K562 (cell line): ENCODE measurements around the gene SRBD1. TPM values are rescaled to one million over a fixed set of nuclear protein-coding genes. Genes with fewer than 3 reads are reported as not detected.
A peak's percentile ranks its signal among the peaks of the same experiment; 100 is the strongest.

ENCODE experiments used
- ATAC-seq: fragments of 200-7000 bp; cut with Tn5 transposase; 3 replicates; pipeline ENCODE4 v1.9.1; 2020; ENCODE audit warnings: moderate library complexity
- BruUV-seq: library from RNA; stranded (reverse); fragments of 400-500 nt; replicated peaks from 2 replicates; lab custom pipeline; 2021; lab: Mats Ljungman, UMichigan
- CTCF ChIA-PET: fragments of 300-600 bp; formaldehyde crosslinking; extraction: SDS; loops from one replicate; lab custom pipeline; 2021; ENCODE audit warnings: low intra/inter-chr PET ratio; lab: Yijun Ruan, JAX
- POLR2A ChIA-PET: fragments of 300-600, 350-650 bp; sonication (Branson Sonifier 250); formaldehyde crosslinking; extraction: SDS; loops from one replicate; lab custom pipeline; 2021; ENCODE audit warnings: antibody characterized with exemption, inconsistent platforms; lab: Yijun Ruan, JAX
- DNase-seq, 4 experiments: peaks; one replicate each; pipeline versions ENCODE4 v3.0.0 to v3.0.0-alpha.2; 2011 to 2018; ENCODE audit warnings: low spot score in 3 of 4, mixed read lengths in 3 of 4; ENCODE audit errors: extremely low read depth in 1 of 4
- FAIRE-seq: peaks from 2 replicates; lab custom pipeline; 2011; peaks lifted over from hg19 to GRCh38; lab: Jason Lieb, UNC
- H2AFZ ChIP-seq: 2 replicates; pipeline ENCODE4 v1.6.0; 2011; ENCODE audit warnings: low read depth, low read length, control low read depth, inconsistent platforms
- H3K27ac ChIP-seq: fragments of 200-600 bp; 3 replicates; pipeline ENCODE4 v1.8.0; 2011; ENCODE audit warnings: low read depth, mild to moderate bottlenecking, control low read depth, inconsistent platforms, low read length, moderate library complexity, mixed read lengths; ENCODE audit errors: extremely low read depth
- H3K27me3 ChIP-seq, 2 experiments: fragments of 300-600 bp in 1 of 2; 2 replicates in 1 of 2; 3 replicates in 1 of 2; pipeline versions ENCODE4 v1.6.0 to v1.8.0; 2011; ENCODE audit warnings: inconsistent platforms in 2 of 2, low read length in 2 of 2, mild to moderate bottlenecking in 1 of 2, mixed read lengths in 1 of 2, moderate library complexity in 1 of 2; ENCODE audit not compliant: control insufficient read depth in 2 of 2, insufficient read depth in 2 of 2
- H3K36me3 ChIP-seq: fragments of 300-600 bp; 3 replicates; pipeline ENCODE4 v1.8.0; 2011; ENCODE audit warnings: mild to moderate bottlenecking, low read length, inconsistent platforms; ENCODE audit not compliant: control insufficient read depth, insufficient read depth
- H3K4me1 ChIP-seq, 2 experiments: fragments of 200-600 bp in 1 of 2; replicated peaks in 1 of 2; 2 replicates in 1 of 2; 3 replicates in 1 of 2; pipeline versions ENCODE4 v1.5.1 to v1.8.0; 2011; ENCODE audit warnings: inconsistent platforms in 2 of 2, low read length in 2 of 2, mild to moderate bottlenecking in 1 of 2, mixed read lengths in 1 of 2, moderate library complexity in 1 of 2; ENCODE audit not compliant: control insufficient read depth in 2 of 2, insufficient read depth in 2 of 2
- H3K4me2 ChIP-seq: 2 replicates; pipeline ENCODE4 v1.6.1; 2011; ENCODE audit warnings: low read length, control low read depth, inconsistent platforms, mixed read lengths; ENCODE audit not compliant: insufficient read depth
- H3K4me3 ChIP-seq: fragments of 200-600 bp; sonication (generic), shearing (Covaris generic); 2 replicates; pipeline ENCODE4 v1.5.1; 2016; ENCODE audit warnings: control low read depth, inconsistent platforms
- H3K79me2 ChIP-seq: fragments of 200-600 bp; 3 replicates; pipeline ENCODE4 v1.8.0; 2011; ENCODE audit warnings: low read length, inconsistent platforms; ENCODE audit not compliant: control insufficient read depth, insufficient read depth
- H3K9ac ChIP-seq, 2 experiments: 2 replicates each; pipeline versions ENCODE4 v1.6.0 to v1.6.1; 2011; ENCODE audit warnings: low read depth in 2 of 2, low read length in 2 of 2, control low read depth in 1 of 2, inconsistent platforms in 1 of 2, mild to moderate bottlenecking in 1 of 2, mixed read lengths in 1 of 2; ENCODE audit not compliant: insufficient read depth in 1 of 2
- H3K9me1 ChIP-seq: one replicate; pipeline ENCODE4 v1.6.0; 2011; ENCODE audit warnings: inconsistent platforms, mild to moderate bottlenecking, low read length, moderate library complexity; ENCODE audit not compliant: control insufficient read depth, insufficient read depth
- H3K9me3 ChIP-seq: replicated peaks from 2 replicates; pipeline ENCODE4 v1.5.1; 2011; ENCODE audit warnings: low read depth, low read length, inconsistent platforms; ENCODE audit not compliant: control insufficient read depth, insufficient read depth
- H4K20me1 ChIP-seq: replicated peaks from 2 replicates; pipeline ENCODE4 v1.6.1; 2011; ENCODE audit warnings: low read length, inconsistent platforms, mixed read lengths; ENCODE audit not compliant: control insufficient read depth, insufficient read depth
- ARID1B ChIP-seq: fragments of 450-650 bp; IDR thresholded peaks from 2 replicates; pipeline ENCODE4 v1.6.1; 2016; ENCODE audit warnings: antibody characterized with exemption, mild to moderate bottlenecking, inconsistent platforms
- MLLT1 ChIP-seq, 2 experiments: fragments of 450-650 bp; IDR thresholded peaks; 2 replicates each; pipeline ENCODE4 v1.6.1; 2016
- PHB ChIP-seq: fragments of 250-450 bp; sonication (Bioruptor Pico); IDR thresholded peaks from 2 replicates; pipeline ENCODE4 v1.5.0; 2021
- RAD21 ChIP-seq, 2 experiments: fragments of 250-450 bp in 1 of 2; fragments of 450-650 bp in 1 of 2; sonication (Bioruptor Pico) in 1 of 2; formaldehyde crosslinking in 1 of 2; IDR thresholded peaks in 1 of 2; conservative IDR thresholded peaks in 1 of 2; 2 replicates each; pipeline versions ENCODE4 v1.4.0 to v1.8.0; 2020 to 2022; ENCODE audit warnings: mild to moderate bottlenecking in 2 of 2, moderate library complexity in 1 of 2
- RBM34 ChIP-seq: fragments of 200-400 bp; formaldehyde crosslinking; IDR thresholded peaks from 2 replicates; pipeline ENCODE4 v1.6.1; 2018; ENCODE audit warnings: low read length, borderline replicate concordance; ENCODE audit not compliant: insufficient read depth
- ZNF23 ChIP-seq: fragments of 250-450 bp; sonication (Bioruptor Pico); IDR thresholded peaks from 2 replicates; pipeline ENCODE4 v1.4.0; 2020; ENCODE audit warnings: mild to moderate bottlenecking
- ZNF316 ChIP-seq: fragments of 450-650 bp; IDR thresholded peaks from 2 replicates; pipeline ENCODE4 v1.6.1; 2016
- WGBS: fragments of 100-300 bp; shearing (Covaris generic); methylation state at CpG from one replicate; pipeline ENCODE4 v1.1.6; 2016; ENCODE audit warnings: low coverage, mixed read lengths; ENCODE audit not compliant: insufficient coverage; ENCODE audit errors: missing lambda C conversion rate; 5-methylcytosine and 5-hydroxymethylcytosine counted together
- in situ Hi-C: fragments of 300-500 bp; cut with MboI; formaldehyde crosslinking; loops from 4 replicates; pipeline ENCODE4 v1.15.0; 2018; ENCODE audit warnings: inconsistent platforms, mixed read lengths
- intact Hi-C: fragments of 100-400 bp; cut with micrococcal nuclease; formaldehyde crosslinking; loops from 2 replicates; pipeline ENCODE4 v1.14.2; 2022
- polyA plus RNA-seq, 8 experiments: library from polyadenylated mRNA; depleted of rRNA in 4 of 8; stranded (reverse) in 5 of 8; unstranded in 3 of 8; fragments of >200 nt; fragmentation: Nextera tagmentation in 2 of 8; fragmentation: Illumina TruSeq in 1 of 8; extraction: Ambion mirVana in 2 of 8; extraction: Trizol in 1 of 8; gene quantifications; 2 replicates each; pipeline versions ENCODE4 v1.2.1 to v1.2.3, GENCODE V29; 2011 to 2014; ENCODE audit warnings: inconsistent platforms in 1 of 8, missing spikeins in 1 of 8
- total RNA-seq, 7 experiments: library from RNA; depleted of rRNA in 6 of 7; stranded (reverse); fragments of >200 nt in 6 of 7; fragmentation: Illumina TruSeq in 2 of 7; extraction: Trizol in 2 of 7; gene quantifications; 2 replicates each; pipeline versions ENCODE4 v1.2.1 to v1.2.3, GENCODE V29; 2011 to 2021; ENCODE audit warnings: low replicate concordance in 1 of 7
- TF ChIP-seq, protein P1 (sequence below), 2 experiments: fragments of 450-650 bp; formaldehyde crosslinking in 1 of 2; IDR thresholded peaks; 2 replicates each; pipeline versions ENCODE4 v1.4.0 to v1.6.1; 2014 to 2020; ENCODE audit warnings: mild to moderate bottlenecking in 2 of 2, borderline replicate concordance in 1 of 2, low read depth in 1 of 2

SRBD1 gene
- total and polyA plus RNA-seq, 9 of the 15 experiments (the other 6 are each of a cell fraction or from before 2014, with no cell fraction given): 6.9 to 23.2 (median 14.7) TPM

DNA sequence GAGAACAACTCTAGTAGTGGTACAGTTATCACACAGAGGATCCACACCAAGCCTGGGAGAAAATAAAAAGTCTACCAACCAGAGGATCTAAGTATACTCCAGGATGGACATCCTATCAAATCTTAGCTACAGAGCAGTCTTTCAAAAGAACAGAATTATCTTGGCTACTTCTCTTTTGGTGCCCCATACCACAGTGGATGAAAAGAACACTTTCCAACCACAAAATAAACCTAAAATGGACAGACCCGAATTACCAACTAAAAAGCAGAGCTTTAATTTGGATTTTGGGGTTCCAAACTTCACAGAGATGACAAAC lies 116.1 kb downstream of the SRBD1 start (continued):
- TF ChIP-seq MLLT1 (IDR thresholded peaks at IDR 0.05): no peak
- TF ChIP-seq, all 486 proteins: peak for 0

- Histone ChIP-seq H3K9me3 (no peaks in the 10 kb centered on the region), H3K4me3 (no peak overlapping the region), H3K27me3 (no peaks in the 10 kb centered on the region), H2AFZ (no peak overlapping the region), H3K4me1 (no peaks in the 10 kb centered on the region), H3K79me2 (no peaks in the 10 kb centered on the region), H3K27ac (no peak overlapping the region), H3K9me1 (no peaks in the 10 kb centered on the region), H3K9ac (no peak overlapping the region), H3K4me2 (no peak overlapping the region), H4K20me1 (no peaks in the 10 kb centered on the region; the same call in 1 of the 2 replicates), H3K36me3 (no peaks in the 10 kb centered on the region)
- BruUV-seq: no TSS peak
- ChIA-PET POLR2A (interaction anchor here (2.2 kb wide), 1 partner anchor 11 kb away, joined by 4 read pairs; no protein-coding TSS in a partner anchor), CTCF (interaction anchor here (1.3 to 3.3 kb wide), 2 partner anchors 513 to 1014 kb away, joined by 10 to 38 read pairs; no protein-coding TSS in a partner anchor)
- 0% methylated on average over 2 of the region's 2 CpGs for WGBS
- peak; percentile 49; the same call in 1 of the 3 replicates for ATAC-seq
- peak; percentile 80 for FAIRE-seq
- DNase-seq: peak; percentile 20 to 64 (median 25)
- intact Hi-C loops: loop anchor here (1.0 to 10.0 kb wide), 2 partner anchors 160 to 513 kb away; no protein-coding TSS in a partner anchor
- in situ Hi-C loops: loop anchor here (5.0 kb wide), 1 partner anchor 517 kb away; no protein-coding TSS in a partner anchor
- TF ChIP-seq PHB (CRISPR knock-in tag) (no peak), RBM34 (no peak), ZNF23 (CRISPR knock-in tag) (no peak), ARID1B (no peak), RAD21 (CRISPR knock-in tag; conservative IDR thresholded peaks at IDR 0.05 in 1 of 2, IDR thresholded peaks at IDR 0.05 in 1 of 2) (peak; percentile 78 to 83), ZNF316 (no peak)
- TF ChIP-seq, protein P1, sequence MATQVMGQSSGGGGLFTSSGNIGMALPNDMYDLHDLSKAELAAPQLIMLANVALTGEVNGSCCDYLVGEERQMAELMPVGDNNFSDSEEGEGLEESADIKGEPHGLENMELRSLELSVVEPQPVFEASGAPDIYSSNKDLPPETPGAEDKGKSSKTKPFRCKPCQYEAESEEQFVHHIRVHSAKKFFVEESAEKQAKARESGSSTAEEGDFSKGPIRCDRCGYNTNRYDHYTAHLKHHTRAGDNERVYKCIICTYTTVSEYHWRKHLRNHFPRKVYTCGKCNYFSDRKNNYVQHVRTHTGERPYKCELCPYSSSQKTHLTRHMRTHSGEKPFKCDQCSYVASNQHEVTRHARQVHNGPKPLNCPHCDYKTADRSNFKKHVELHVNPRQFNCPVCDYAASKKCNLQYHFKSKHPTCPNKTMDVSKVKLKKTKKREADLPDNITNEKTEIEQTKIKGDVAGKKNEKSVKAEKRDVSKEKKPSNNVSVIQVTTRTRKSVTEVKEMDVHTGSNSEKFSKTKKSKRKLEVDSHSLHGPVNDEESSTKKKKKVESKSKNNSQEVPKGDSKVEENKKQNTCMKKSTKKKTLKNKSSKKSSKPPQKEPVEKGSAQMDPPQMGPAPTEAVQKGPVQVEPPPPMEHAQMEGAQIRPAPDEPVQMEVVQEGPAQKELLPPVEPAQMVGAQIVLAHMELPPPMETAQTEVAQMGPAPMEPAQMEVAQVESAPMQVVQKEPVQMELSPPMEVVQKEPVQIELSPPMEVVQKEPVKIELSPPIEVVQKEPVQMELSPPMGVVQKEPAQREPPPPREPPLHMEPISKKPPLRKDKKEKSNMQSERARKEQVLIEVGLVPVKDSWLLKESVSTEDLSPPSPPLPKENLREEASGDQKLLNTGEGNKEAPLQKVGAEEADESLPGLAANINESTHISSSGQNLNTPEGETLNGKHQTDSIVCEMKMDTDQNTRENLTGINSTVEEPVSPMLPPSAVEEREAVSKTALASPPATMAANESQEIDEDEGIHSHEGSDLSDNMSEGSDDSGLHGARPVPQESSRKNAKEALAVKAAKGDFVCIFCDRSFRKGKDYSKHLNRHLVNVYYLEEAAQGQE (IDR thresholded peaks at IDR 0.05; ENCODE audit: borderline replicate concordance): peak; percentile 68
- TF ChIP-seq, protein P1 (CRISPR knock-in tag; IDR thresholded peaks at IDR 0.05; ENCODE audit: low read depth): no peak
Measured at GRCh38 chr2:45494275-45494977, 116.6 kb downstream of the SRBD1 start.
